NCI-H345 treated with DMSO at 0.1 percent for 48 hours (cell line): ENCODE measurements around the gene SLC25A14.
A peak's percentile ranks its signal among the peaks of the same experiment; 100 is the strongest.

ENCODE experiments used
- DNase-seq: peaks from one replicate; lab custom pipeline; 2025; ENCODE audit not compliant: unreplicated experiment; lab: John Stamatoyannopoulos, UW

SLC25A14 gene

GRCh38 chrX:130376077-130376476 is 36.4 kb downstream of the SLC25A14 start:
- DNase-seq: no peak

- peak; percentile 3 for DNase-seq
Measured at GRCh38 chrX:130378024-130378669, 38.4 kb downstream of the SLC25A14 start.

- DNase-seq: no peak
Measured at GRCh38 chrX:130385520-130385919, 45.8 kb downstream of the SLC25A14 start, which contains the start of gene GPR119. TSS of gene GPR119 (minus strand) at chrX:130385674. CDS start at chrX:130385447, 227 bp downstream.

GRCh38 chrX:130386408-130386808 is 46.7 kb downstream of the SLC25A14 start:
- no peak for DNase-seq

GRCh38 chrX:130393451-130394074 is 53.8 kb downstream of the SLC25A14 start:
- DNase-seq: peak; percentile 15

- no peak for DNase-seq
Measured at GRCh38 chrX:130395341-130395740, 55.6 kb downstream of the SLC25A14 start.

- peak; percentile 63 for DNase-seq
Measured at GRCh38 chrX:130401415-130402207, 61.9 kb downstream of the SLC25A14 start, which contains the start of gene RBMX2. TSS of gene RBMX2 (plus strand) at chrX:130401987. CDS start at chrX:130402033, 46 bp downstream.

- DNase-seq: no peak
Measured at GRCh38 chrX:130402208-130402684, 62.5 kb downstream of the SLC25A14 start.

GRCh38 chrX:130413415-130413814 is 73.7 kb downstream of the SLC25A14 start:
- no peak for DNase-seq

GRCh38 chrX:130414800-130415199 is 75.1 kb downstream of the SLC25A14 start:
- no peak for DNase-seq

GRCh38 chrX:130415201-130415600 is 75.5 kb downstream of the SLC25A14 start:
- DNase-seq: no peak

GRCh38 chrX:130416785-130417184 is 77.1 kb downstream of the SLC25A14 start:
- DNase-seq: no peak

GRCh38 chrX:130418066-130418465 is 78.3 kb downstream of the SLC25A14 start:
- DNase-seq: no peak

- DNase-seq: no peak
Measured at GRCh38 chrX:130418740-130419139, 79.0 kb downstream of the SLC25A14 start.

- DNase-seq: no peak
Measured at GRCh38 chrX:130419263-130419662, 79.5 kb downstream of the SLC25A14 start.
